Measurements from ENCODE around the gene CSKMT. TPM values are rescaled to one million over a fixed set of nuclear protein-coding genes. Genes with fewer than 3 reads are reported as not detected.

The CSKMT gene, protein sequence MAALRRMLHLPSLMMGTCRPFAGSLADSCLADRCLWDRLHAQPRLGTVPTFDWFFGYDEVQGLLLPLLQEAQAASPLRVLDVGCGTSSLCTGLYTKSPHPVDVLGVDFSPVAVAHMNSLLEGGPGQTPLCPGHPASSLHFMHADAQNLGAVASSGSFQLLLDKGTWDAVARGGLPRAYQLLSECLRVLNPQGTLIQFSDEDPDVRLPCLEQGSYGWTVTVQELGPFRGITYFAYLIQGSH
- 8.2 to 15.6 TPM (median 12.8 TPM) in 5 replicates for total RNA-seq (2022; extraction: Qiagen RNA extraction)

DNA sequence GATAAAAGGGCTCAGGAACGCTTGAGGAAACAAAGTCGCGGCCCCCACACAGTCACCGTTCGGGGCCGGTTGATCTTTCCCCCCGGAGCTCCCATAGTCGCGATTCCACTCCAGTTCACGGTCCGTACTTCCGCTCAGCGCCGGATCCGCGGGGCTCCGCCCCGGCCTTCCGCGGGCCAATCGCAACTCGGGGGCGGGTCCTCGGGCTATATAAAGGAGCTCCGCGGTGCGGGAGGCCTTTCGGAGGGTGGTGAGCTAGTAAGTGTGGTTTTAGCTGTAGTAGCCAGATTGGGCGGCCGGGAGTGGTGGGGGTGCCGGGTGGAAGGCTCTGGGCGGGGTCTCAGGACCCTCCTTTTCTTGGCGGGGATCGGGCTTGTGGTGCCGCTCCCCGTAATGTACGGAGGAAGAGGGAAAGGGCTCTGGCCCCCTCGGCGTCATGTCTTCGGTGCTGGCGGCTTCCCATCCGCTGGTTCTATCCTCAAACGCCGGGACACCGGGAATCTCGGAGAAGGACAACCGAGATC lies at the start of gene CSKMT, which contains the start of gene C11orf98:
Gene CSKMT (plus strand): TSS at position 238 of the 524 bp plus-strand sequence. CDS start 568 bp downstream, outside the sequence.
Gene C11orf98 (minus strand): TSS at position 136 of the 524 bp plus-strand sequence. CDS start 41 bp downstream, at position 95.

DNA sequence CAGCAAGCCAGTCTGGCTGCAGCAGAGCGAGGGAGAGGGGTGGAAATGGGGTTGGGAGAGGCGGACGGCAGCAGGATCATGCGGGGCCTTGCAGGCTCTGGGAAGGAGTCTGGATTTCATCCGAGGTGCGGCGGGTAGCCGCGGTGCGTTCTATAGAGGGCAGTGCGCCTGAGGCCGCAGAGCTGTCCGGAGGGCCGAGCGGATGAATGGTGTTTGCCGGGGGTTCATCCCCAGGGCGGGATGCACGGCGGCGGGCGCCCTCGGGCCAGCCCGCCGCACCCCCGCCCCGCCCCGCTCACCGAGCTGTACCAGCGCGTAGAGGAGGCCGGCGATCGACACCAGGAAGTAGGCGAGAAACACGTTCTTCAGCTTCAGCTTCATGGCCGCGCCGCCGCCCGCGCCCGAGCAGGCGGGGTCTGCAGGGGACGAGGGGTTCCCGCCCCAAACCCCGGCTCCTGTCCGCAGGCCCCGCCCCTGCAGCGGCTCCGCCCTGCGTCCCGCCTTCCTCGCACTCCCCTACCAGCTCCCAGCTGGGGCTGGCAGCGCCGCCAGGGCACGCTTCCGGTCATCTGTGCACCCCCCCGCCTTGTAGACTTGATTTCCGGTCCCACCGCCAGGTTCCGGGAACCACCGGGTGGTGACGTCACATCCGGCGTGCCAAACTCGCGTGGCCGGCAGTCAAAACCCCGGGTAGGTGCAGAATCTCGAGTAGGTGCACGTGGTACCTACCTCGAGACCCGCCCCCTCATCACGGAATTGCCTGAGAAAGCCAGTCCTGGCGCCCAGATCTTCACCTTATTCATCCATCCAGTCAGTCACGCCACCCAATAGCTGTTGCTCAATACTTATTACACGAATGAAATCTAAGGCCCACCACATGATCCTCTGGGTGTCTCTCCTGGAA lies 43.3 kb upstream of the CSKMT start, which contains the start of gene B3GAT3:
Gene B3GAT3 (minus strand): TSS at position 420 of the 904 bp plus-strand sequence. CDS start 39 bp downstream, at position 381.

DNA sequence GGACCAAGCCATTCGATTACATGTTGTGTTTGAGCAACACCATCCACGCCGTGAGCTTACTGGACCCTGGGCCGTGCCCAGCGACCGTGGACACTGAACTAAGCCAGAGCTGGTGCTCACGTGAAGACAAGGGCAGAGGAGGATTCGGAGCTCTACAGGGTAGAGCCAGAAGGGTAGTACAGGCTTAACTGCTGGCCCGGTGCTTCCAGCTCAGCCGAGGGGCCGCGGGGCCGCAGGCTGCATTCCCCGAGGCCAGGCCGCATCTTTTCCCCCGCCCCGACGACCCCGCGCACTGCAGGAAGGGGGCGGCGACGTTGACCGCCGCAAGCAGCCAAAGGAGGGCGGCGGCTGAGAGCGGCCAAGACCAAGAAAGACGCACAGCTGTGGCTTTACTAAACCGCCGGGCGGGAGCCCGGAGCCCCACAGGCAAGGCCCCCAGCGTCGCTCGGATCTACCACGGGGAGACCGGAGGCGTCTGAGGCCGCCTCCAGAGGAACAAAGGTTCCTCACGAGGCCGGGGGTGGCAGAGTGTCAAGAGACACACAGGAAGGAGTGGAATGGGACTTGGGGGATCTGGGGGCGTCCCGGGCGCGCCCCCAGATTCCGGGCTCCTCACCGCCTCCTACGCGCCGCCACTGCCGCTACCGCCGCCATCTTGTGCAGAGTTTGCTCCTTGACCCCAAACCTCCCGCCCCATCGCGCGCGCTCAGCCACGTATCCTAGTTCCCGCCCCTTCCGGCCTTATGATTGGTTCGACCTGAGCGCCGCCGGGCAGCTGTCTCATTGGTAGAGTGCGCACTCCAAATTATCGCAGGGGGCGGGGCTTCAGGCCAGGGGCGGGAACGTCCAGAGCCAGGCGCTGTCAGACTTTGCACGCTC lies 18.9 kb upstream of the CSKMT start, which contains the start of gene GANAB:
Gene GANAB (minus strand): TSS at position 668 of the 879 bp plus-strand sequence. CDS start 14 bp downstream, at position 654.

DNA sequence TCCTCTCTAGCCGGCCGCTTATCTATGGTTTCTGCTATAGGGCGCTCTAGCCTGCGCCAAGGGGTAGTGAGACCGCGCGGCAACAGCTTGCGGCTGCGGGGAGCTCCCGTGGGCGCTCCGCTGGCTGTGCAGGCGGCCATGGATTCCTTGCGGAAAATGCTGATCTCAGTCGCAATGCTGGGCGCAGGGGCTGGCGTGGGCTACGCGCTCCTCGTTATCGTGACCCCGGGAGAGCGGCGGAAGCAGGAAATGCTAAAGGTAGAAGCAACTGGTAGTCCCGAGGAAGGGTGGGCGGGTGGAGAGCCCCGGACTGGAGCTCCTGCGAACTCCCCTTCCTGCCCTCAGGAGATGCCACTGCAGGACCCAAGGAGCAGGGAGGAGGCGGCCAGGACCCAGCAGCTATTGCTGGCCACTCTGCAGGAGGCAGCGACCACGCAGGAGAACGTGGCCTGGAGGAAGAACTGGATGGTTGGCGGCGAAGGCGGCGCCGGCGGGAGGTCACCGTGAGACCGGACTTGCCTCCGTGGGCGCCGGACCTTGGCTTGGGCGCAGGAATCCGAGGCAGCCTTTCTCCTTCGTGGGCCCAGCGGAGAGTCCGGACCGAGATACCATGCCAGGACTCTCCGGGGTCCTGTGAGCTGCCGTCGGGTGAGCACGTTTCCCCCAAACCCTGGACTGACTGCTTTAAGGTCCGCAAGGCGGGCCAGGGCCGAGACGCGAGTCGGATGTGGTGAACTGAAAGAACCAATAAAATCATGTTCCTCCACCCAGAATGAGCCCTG lies 6.7 kb downstream of the CSKMT start, which contains the start of the genes LBHD1 and UQCC3:
Gene LBHD1 (minus strand): TSS at position 660 of the 782 bp plus-strand sequence. CDS start 2,236 bp downstream, outside the sequence.
Gene UQCC3 (plus strand): TSS at position 66 of the 782 bp plus-strand sequence. CDS start 73 bp downstream, at position 139.

DNA sequence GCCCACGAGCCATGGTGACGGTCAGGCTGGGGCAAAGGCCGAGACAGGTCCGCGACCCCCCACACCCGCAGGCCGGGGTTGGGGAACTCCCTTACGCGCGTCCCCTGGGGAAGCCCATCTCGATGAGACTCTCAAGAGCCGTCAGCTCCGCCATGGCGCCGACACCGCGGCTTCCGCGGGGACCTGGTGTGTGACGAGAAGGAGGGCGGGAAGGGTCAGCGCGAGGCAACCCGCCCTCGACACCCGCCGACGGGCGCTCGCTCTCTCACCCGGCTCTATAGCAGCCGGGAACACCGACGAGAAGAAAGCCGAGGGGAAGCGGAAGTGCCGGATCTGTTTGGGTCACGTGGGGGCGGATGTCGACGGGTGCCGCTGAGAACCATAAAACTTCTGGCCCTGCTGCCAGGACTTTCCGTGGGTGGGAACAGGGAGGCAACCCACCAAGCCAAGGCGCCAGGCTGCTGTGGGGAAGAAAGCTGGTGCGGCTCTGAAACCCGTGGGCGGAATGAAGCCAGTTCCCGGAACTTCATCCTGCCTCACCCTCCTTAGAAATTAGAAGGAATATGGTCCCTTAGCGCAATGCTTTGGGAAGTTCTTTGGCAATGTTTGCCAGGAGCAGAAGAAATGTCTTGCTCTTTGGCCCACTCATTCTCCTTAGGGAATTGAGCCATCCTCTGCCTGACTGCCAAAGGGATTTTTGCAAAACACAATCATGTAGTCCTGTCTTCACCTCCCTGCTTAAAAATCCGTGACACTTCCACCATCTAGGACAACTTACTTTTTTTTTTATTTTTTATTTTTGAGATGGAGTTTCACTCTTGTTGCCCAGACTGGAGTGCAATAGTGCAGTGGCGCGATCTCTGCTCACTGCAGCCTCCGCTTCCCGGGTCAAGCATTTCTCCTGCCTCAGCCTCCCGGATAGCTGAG lies 13.9 kb downstream of the CSKMT start, which contains the start of gene UBXN1:
Gene UBXN1 (minus strand): TSS at position 304 of the 927 bp plus-strand sequence. CDS start 150 bp downstream, at position 154.

DNA sequence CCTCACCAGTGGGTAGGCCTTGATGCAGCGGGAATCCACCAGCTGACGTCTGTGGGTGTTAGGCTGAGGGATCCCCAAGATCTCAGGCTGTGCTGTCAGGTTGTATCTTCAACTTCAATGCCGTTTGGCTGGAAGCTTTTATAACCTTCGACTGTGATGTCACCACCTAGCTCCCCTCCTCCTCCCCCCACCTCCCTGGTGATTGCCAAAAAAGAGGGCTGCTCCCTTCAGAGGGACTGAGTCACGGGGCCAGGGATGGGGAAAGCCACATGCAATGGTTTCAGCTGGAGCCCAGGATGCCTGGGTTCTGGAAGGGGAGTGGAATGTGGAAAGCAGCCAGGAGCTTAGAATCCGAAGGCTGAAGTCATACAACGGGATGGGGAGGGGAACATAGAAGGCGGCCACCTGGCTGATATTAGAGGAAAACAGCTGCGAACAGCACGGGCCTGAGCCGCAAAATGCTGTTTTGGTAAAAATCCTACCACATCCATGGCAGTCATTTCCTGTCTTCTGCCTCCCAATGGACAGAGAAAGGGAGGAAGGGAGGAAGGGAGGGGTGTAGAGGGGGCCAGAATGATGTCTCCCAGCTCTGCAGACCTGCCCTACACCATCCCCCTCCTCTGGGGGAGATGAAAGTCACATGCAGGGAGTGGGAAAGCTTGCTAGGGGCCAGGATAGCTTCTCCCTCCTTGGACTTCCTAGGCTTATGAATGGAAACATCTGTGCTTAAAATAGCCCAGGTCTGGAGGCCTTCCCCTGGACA lies 24.5 kb downstream of the CSKMT start, which contains the start of gene LRRN4CL:
Gene LRRN4CL (minus strand): TSS at position 110 of the 763 bp plus-strand sequence. CDS start 1,022 bp downstream, outside the sequence.

DNA sequence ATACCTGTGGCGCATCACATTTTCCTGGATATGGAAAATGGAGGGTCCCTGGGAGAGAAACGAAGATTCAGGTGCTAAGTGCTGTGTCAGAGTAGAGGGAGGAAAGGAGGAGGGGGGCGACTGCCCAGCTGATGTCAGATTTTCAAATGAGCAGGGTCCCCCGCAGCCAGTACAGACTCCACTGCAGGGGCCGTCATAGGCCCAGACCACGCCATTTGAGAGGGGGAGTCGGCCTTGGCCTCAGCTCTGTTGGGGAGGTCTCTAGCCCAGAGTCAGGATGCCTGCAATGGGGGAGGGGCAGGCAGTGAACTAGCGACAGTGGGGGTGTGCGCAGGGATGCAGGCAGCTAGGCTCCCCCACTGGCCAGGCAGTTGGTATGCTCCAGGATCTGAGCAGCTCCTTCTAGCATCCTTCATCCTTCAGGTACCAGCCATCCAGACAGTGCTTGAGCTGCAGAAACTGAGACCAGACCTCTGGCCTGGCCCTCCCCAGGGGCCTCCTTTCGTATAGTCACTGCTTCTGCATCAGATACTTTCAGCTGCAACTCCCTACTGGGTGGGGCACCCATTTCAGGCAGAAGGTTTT lies 42.3 kb downstream of the CSKMT start, which contains the start of the genes BSCL2 and GNG3:
Gene BSCL2 (minus strand): TSS at position 148 of the 585 bp plus-strand sequence. CDS start 229 bp downstream, outside the sequence.
Gene GNG3 (plus strand): TSS at position 400 of the 585 bp plus-strand sequence. CDS start 620 bp downstream, outside the sequence.

Other genes starting within 250 kb of the CSKMT start
- gene SCGB1A1, start 246.3 kb upstream of the CSKMT start, total RNA-seq (2022; extraction: Qiagen RNA extraction) = not detected in 5 replicates
- 308 to 468 TPM (median 395 TPM) in 5 replicates for gene AHNAK, start 118.5 kb upstream of the CSKMT start, total RNA-seq (2022; extraction: Qiagen RNA extraction)
- gene EEF1G, start 91.4 kb upstream of the CSKMT start, total RNA-seq (2022; extraction: Qiagen RNA extraction) = 1,875 to 2,021 TPM (median 1,992 TPM) in 5 replicates
- gene TUT1, start 73.8 kb upstream of the CSKMT start, total RNA-seq (2022; extraction: Qiagen RNA extraction) = 15.8 to 17.4 TPM (median 16.7 TPM) in 5 replicates
- 84.4 to 102 TPM (median 85.9 TPM) in 5 replicates for gene MTA2, start 63.4 kb upstream of the CSKMT start, total RNA-seq (2022; extraction: Qiagen RNA extraction)
- gene EML3, start 52.5 kb upstream of the CSKMT start, total RNA-seq (2022; extraction: Qiagen RNA extraction) = 19.0 to 23.2 TPM (median 21.8 TPM) in 5 replicates
- gene ROM1, start 52.1 kb upstream of the CSKMT start, total RNA-seq (2022; extraction: Qiagen RNA extraction) = 3.5 to 4.7 TPM (median 4.4 TPM) in 5 replicates
- gene B3GAT3, start 43.3 kb upstream of the CSKMT start, total RNA-seq (2022; extraction: Qiagen RNA extraction) = 45.9 to 56.9 TPM (median 52.4 TPM) in 5 replicates
- 243 to 305 TPM (median 258 TPM) in 5 replicates for gene GANAB, start 18.7 kb upstream of the CSKMT start, total RNA-seq (2022; extraction: Qiagen RNA extraction)
- gene INTS5, start 12.0 kb upstream of the CSKMT start, total RNA-seq (2022; extraction: Qiagen RNA extraction) = 20.6 to 22.8 TPM (median 21.6 TPM) in 5 replicates
- gene C11orf98, start 102 bp upstream of the CSKMT start, total RNA-seq (2022; extraction: Qiagen RNA extraction) = 115 to 147 TPM (median 128 TPM) in 5 replicates
- 22.5 to 36.2 TPM (median 32.9 TPM) in 5 replicates for gene UQCC3, start 6.4 kb downstream of the CSKMT start, total RNA-seq (2022; extraction: Qiagen RNA extraction)
- gene LBHD1, start 7.0 kb downstream of the CSKMT start, total RNA-seq (2022; extraction: Qiagen RNA extraction) = 3.9 to 5.5 TPM (median 5.2 TPM) in 5 replicates
- gene UBXN1, start 13.8 kb downstream of the CSKMT start, total RNA-seq (2022; extraction: Qiagen RNA extraction) = 106 to 120 TPM (median 114 TPM) in 5 replicates
- gene LRRN4CL, start 24.2 kb downstream of the CSKMT start, total RNA-seq (2022; extraction: Qiagen RNA extraction) = 0.07 to 0.13 TPM (median 0.11 TPM) in 4 of 5 replicates, not detected in the other
- gene BSCL2, start 42.1 kb downstream of the CSKMT start, total RNA-seq (2022; extraction: Qiagen RNA extraction) = 63.8 to 87.2 TPM (median 72.5 TPM) in 5 replicates
- gene GNG3, start 42.4 kb downstream of the CSKMT start, total RNA-seq (2022; extraction: Qiagen RNA extraction) = not detected in 5 replicates
- 38.5 to 50.6 TPM (median 40.7 TPM) in 5 replicates for gene HNRNPUL2, start 62.1 kb downstream of the CSKMT start, total RNA-seq (2022; extraction: Qiagen RNA extraction)
- gene TTC9C, start 63.2 kb downstream of the CSKMT start, total RNA-seq (2022; extraction: Qiagen RNA extraction) = 29.2 to 32.7 TPM (median 31.6 TPM) in 5 replicates
- gene ZBTB3, start 88.8 kb downstream of the CSKMT start, total RNA-seq (2022; extraction: Qiagen RNA extraction) = 1.0 to 1.6 TPM (median 1.5 TPM) in 5 replicates
- 156 to 190 TPM (median 177 TPM) in 5 replicates for gene POLR2G, start 96.3 kb downstream of the CSKMT start, total RNA-seq (2022; extraction: Qiagen RNA extraction)
- gene TAF6L, start 106.1 kb downstream of the CSKMT start, total RNA-seq (2022; extraction: Qiagen RNA extraction) = 12.6 to 15.2 TPM (median 13.6 TPM) in 5 replicates
- 64.4 to 93.7 TPM (median 85.8 TPM) in 5 replicates for gene TMEM179B, start 122.1 kb downstream of the CSKMT start, total RNA-seq (2022; extraction: Qiagen RNA extraction)
- gene TMEM223, start 126.7 kb downstream of the CSKMT start, total RNA-seq (2022; extraction: Qiagen RNA extraction) = 20.1 to 29.2 TPM (median 26.5 TPM) in 5 replicates
- 47.7 to 51.9 TPM (median 49.5 TPM) in 5 replicates for gene NXF1, start 140.1 kb downstream of the CSKMT start, total RNA-seq (2022; extraction: Qiagen RNA extraction)
- 19.0 to 25.5 TPM (median 24.6 TPM) in 5 replicates for gene STX5, start 166.7 kb downstream of the CSKMT start, total RNA-seq (2022; extraction: Qiagen RNA extraction)
- gene TEX54, start 167.5 kb downstream of the CSKMT start, total RNA-seq (2022; extraction: Qiagen RNA extraction) = not detected in 5 replicates
- gene WDR74, start 174.3 kb downstream of the CSKMT start, total RNA-seq (2022; extraction: Qiagen RNA extraction) = 74.2 to 79.9 TPM (median 78.7 TPM) in 5 replicates
- 945 to 1,067 TPM (median 951 TPM) in 5 replicates for gene SLC3A2, start 215.6 kb downstream of the CSKMT start, total RNA-seq (2022; extraction: Qiagen RNA extraction)